ENCODE measurements around the gene ELAVL3. TPM values are rescaled to one million over a fixed set of nuclear protein-coding genes. Genes with fewer than 3 reads are reported as not detected.

Gene ELAVL3
- total and polyA plus RNA-seq, 4 donors, result 0.13 to 0.56 TPM; not detected in 2

DNA sequence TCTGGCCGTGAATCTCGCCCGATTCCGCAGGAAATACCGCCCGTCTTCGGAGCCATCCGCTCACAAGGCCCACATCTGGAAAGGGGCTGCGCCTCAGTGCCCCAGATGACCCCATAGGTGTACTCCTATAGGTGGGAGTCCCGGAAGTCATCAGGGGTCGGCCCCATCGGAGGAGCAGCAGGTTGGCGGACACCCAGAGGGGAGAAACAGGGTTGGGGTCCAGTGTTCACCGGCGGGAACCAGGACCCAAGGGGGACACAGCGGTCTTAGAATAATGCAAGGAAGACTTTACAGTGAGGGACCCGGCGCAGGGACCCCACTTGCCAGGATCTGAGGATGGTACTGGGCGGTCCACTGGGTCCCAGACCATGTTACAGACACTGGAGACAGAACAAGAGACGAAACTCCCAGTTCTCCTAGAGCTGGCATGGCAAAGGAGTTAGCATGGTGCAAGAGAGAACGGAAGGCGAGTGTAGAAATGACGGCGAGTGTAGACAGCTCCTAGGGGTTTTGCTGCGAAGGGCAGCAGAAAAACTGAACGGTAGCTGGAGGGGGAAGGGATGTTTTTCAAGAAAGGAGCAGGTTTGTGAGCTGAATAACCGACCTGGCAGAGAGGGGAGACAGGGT lies 57.6 kb downstream of the ELAVL3 start:
- 41 to 45% methylated on average over 27 of the region's 27 CpGs for WGBS, 2 donors
- H3K4me1 ChIP-seq (ENCODE audit: control insufficient read depth in 1 of 2, insufficient read depth in 2 of 2, low read length in 2 of 2), result no peaks in the 10 kb centered on the region
- intact Hi-C loops (cut with DNase I), result loop anchor here in 1 of 2 donors (5.0 kb wide), 1 partner anchor 41 kb away; the partner anchor contains the start of gene EPOR

DNA sequence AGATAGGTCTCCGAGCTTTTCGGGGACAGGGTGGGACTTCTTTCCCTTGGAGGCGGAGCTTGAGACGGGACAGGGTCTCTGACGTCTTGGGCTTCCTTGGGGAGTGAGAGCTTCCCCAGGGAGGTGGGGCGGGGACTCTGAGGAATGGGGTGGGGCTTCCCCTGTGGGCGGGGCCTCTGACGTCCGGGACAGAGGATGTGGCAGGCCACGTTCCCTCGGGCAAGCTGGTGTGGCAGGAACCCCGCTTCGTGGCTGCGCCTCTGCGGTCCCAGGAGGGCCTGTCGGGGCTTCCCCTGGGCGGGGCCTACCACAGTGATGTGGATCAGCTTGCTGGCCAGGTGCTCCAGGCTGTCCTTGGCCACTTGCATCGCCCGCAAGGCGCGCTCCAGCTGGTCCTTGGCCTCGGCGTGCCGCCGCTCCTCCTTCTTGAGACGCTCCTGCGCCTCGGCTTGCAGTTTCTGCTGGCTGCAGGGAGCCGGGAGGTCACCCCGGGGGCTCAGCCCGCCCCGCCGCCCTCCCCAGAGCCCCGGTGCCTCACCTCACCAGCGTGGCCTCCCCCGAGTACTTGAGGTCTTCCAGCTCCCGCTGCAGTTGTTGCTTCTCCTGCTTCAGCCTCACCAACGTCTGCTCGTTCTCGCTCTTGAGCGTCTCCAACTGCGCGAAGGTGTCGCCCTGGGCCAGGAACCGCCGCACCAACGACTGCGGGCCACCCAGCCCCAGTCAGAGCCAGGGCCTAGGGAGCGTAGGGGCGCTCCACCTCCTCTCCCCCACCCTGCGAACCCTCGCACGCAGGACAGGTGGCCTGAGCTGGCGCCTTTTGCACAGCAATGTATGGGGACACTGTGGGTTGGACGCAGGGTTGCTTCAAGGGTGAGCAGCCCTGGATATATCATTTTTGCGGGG lies 58.4 kb downstream of the ELAVL3 start:
- 5 to 8% methylated on average over 47 to 56 of the region's 56 CpGs for WGBS, 2 donors
- DNase-seq (peak; percentile 93 to 94), ATAC-seq (ENCODE audit: low FRiP score) (peak; percentile 72)
- Histone ChIP-seq H3K27me3 (ENCODE audit: control insufficient read depth in 1 of 2, insufficient read depth in 2 of 2, low read length in 1 of 2) (no peaks in the 10 kb centered on the region), H3K36me3 (ENCODE audit: control insufficient read depth in 1 of 2, insufficient read depth in 2 of 2, low read length in 1 of 2) (no peaks in the 10 kb centered on the region), H3K4me3 (ENCODE audit: low read length in 2 of 2) (no peak overlapping the region), H3K27ac (ENCODE audit: low read depth in 1 of 2, low read length in 2 of 2) (peak overlapping the region in 1 of 2 donors; percentile 1), H3K9me3 (ENCODE audit: control insufficient read depth, low read length) (no peaks in the 10 kb centered on the region), H3K4me1 (ENCODE audit: control insufficient read depth in 1 of 2, insufficient read depth in 2 of 2, low read length in 2 of 2) (no peaks in the 10 kb centered on the region)
- intact Hi-C loops (cut with DNase I), result loop anchor here in 1 of 2 donors (5.0 kb wide), 1 partner anchor 40 kb away; the partner anchor contains the start of gene EPOR

More for the DNA sequence above, 57.6 kb downstream of the ELAVL3 start:
- Histone ChIP-seq H3K27me3 (ENCODE audit: control insufficient read depth in 1 of 2, insufficient read depth in 2 of 2, low read length in 1 of 2) (no peaks in the 10 kb centered on the region), H3K27ac (ENCODE audit: low read depth in 1 of 2, low read length in 2 of 2) (no peak overlapping the region), H3K4me3 (ENCODE audit: low read length in 2 of 2) (no peak overlapping the region), H3K9me3 (ENCODE audit: control insufficient read depth, low read length) (no peaks in the 10 kb centered on the region), H3K36me3 (ENCODE audit: control insufficient read depth in 1 of 2, insufficient read depth in 2 of 2, low read length in 1 of 2) (no peaks in the 10 kb centered on the region)
- DNase-seq, result no peak
- no peak for ATAC-seq (ENCODE audit: low FRiP score)

DNA sequence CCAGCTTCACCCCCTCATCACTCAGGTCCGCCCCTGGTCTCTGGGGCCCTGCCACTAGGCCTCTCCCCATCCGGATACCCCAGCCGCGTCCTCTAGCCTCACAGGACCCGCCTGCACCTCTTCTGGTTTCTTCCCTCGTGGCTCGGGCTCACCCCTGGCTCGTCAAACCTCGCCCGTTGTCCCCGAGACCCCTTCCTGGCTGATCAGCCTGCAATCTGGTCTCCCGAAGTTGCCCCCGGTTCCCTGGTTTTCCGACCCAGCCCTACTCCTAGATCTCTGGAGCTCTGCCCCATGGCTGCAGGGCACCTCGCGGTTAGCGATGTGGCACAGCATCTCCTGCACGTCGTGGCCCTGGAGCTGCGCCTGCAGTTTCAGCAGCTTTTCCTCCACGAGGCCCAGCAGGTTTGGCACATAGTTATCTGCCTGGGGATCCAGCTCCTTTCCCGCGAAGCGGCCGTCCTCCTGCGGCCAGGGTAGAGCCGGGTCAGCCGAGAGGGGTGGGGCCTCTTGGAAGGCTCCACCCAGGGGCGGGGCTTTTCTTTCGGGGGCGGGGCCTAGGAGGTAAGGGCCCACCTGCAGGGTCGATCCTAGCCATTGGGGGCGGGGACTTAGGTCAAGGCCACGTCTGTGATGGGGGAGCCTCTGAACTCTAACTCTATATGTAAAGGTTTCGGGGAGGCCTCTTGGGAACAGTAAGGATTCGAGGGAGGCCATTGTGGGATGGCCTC lies 59.3 kb downstream of the ELAVL3 start:
- no peaks in the 10 kb centered on the region for H3K9me3 ChIP-seq (ENCODE audit: control insufficient read depth, low read length)
- H3K36me3 ChIP-seq (ENCODE audit: control insufficient read depth in 1 of 2, insufficient read depth in 2 of 2, low read length in 1 of 2), result no peaks in the 10 kb centered on the region
- H3K4me1 ChIP-seq (ENCODE audit: control insufficient read depth in 1 of 2, insufficient read depth in 2 of 2, low read length in 2 of 2), result no peaks in the 10 kb centered on the region
- intact Hi-C loops (cut with DNase I), result loop anchor here in 1 of 2 donors (5.0 kb wide), 1 partner anchor 39 kb away; the partner anchor contains the start of gene EPOR
- WGBS, 2 donors, result 17 to 22% methylated on average over 36 of the region's 36 CpGs
- H3K27ac ChIP-seq (ENCODE audit: low read depth in 1 of 2, low read length in 2 of 2), result no peak overlapping the region
- ATAC-seq (ENCODE audit: low FRiP score) (peak; percentile 44), DNase-seq (peak; percentile 78 to 87)
- no peak overlapping the region for H3K4me3 ChIP-seq (ENCODE audit: low read length in 2 of 2)
- H3K27me3 ChIP-seq (ENCODE audit: control insufficient read depth in 1 of 2, insufficient read depth in 2 of 2, low read length in 1 of 2), result no peaks in the 10 kb centered on the region

DNA sequence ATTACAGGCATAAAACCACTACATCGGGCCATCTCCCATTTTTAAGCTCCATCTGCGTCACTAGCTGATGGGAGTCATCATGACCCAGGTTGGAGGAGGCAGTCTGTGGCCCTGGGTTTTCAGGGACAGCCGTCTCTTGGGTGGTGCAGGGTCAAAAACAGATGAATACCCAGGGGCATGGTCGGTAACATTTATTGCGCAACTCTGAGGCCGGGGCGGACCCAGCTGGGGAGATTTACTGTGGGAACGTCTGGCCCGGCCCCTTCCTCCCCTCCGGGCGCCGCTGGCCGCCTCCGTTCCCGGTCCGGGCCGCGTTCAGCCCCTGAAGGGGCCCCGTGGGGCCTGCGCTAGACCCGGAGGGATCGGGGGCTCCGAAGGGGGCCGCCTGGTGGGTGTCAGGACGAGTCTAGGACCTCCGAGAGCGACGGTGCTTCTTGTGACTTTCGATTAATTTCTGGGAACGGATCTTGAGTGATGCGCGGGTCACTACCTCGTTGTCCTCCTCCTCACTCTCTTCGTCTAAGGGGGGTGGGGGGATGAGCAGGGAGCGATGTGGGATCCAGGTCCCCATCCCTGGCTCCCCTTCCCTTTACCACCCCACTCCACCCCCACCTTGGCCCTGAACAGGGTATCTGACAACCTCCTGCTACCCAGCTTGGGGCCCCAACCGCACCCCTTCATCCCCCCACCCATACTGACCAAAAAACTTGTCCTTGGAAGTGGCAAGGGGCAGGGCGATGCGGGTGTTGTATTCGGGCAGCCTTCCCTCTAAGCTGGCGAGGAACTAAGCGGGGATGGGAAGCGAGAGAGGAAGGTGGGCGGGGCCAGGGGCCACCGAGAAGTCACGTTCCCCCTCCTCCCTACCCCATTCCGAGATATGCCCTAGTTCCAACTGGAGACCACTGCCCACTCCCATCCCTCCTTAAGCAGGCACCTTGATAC lies 60.1 kb downstream of the ELAVL3 start:
- no peaks in the 10 kb centered on the region for H3K36me3 ChIP-seq (ENCODE audit: control insufficient read depth in 1 of 2, insufficient read depth in 2 of 2, low read length in 1 of 2)
- H3K9me3 ChIP-seq (ENCODE audit: control insufficient read depth, low read length), result no peaks in the 10 kb centered on the region
- intact Hi-C loops (cut with DNase I), result loop anchor here in 1 of 2 donors (5.0 kb wide), 1 partner anchor 38 kb away; the partner anchor contains the start of gene EPOR
- H3K27ac ChIP-seq (ENCODE audit: low read depth in 1 of 2, low read length in 2 of 2), result no peak overlapping the region
- H3K27me3 ChIP-seq (ENCODE audit: control insufficient read depth in 1 of 2, insufficient read depth in 2 of 2, low read length in 1 of 2), result no peaks in the 10 kb centered on the region
- ATAC-seq (ENCODE audit: low FRiP score) (peak; percentile 72), DNase-seq (peak; percentile 81 to 85)
- H3K4me3 ChIP-seq (ENCODE audit: low read length in 2 of 2), result no peak overlapping the region
- 3 to 5% methylated on average over 46 of the region's 46 CpGs for WGBS, 2 donors
- H3K4me1 ChIP-seq (ENCODE audit: control insufficient read depth in 1 of 2, insufficient read depth in 2 of 2, low read length in 2 of 2), result no peaks in the 10 kb centered on the region

DNA sequence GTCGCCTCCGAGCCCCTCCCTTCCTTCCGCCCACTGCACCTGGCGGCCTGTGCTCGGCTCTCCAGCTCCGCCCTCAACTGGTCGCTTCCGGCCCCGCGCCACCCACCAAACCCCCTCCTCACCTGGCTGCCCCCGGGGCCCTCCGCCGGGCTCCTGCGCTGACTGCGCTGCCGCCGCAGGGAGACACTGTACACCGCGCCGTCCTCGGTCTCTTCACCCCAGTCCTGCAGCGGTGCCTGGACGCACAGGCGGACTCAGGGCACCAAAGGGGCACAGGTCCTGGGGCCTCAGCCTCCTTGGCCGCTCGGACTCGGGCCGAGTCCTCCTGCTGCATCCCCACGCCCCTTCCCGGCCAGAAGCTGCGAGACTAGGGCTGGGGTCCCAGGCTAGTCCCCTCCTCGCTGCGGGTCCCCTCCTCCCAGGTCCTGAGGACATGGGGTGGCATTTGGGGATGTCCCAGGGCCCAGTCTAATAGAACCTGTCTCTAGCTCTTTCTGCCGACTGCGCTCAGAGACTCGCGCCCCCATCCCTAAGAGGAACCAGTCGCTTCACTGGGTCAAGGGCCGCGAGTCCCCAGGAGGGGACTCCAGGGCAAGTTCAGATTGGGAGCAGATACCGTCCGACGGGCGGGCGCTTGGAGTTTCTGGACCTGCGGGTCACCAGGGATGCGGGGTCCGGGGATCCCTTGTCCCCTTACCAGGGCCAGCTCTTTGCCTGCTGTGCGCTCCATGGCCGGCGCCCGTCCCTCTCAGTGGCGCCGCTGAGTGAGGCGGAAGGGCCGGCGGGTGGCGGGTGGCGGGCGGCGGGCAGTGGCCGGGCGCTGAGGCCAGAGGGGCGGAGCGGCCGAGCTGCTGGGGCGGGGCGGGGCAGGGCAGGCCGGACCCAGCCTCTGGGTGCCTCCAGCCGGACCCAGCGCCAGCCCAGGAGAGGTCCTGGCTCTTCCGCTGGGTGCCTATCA lies 62.0 kb downstream of the ELAVL3 start, which contains the start of gene RGL3:
Gene RGL3, minus strand, starts transcription at position 766 of the 958 bp plus-strand sequence. Its CDS starts 36 bp downstream, at position 730.
- Histone ChIP-seq H3K4me3 (ENCODE audit: low read length in 2 of 2) (peak within 1 kb of the TSS; percentile 31 to 58), H3K4me1 (ENCODE audit: control insufficient read depth in 1 of 2, insufficient read depth in 2 of 2, low read length in 2 of 2) (no peaks in the 10 kb centered on the region), H3K27me3 (ENCODE audit: control insufficient read depth in 1 of 2, insufficient read depth in 2 of 2, low read length in 1 of 2) (no peaks in the 10 kb centered on the region), H3K27ac (ENCODE audit: low read depth in 1 of 2, low read length in 2 of 2) (no peak within 1 kb of the TSS), H3K36me3 (ENCODE audit: control insufficient read depth in 1 of 2, insufficient read depth in 2 of 2, low read length in 1 of 2) (no peaks in the 10 kb centered on the region), H3K9me3 (ENCODE audit: control insufficient read depth, low read length) (no peaks in the 10 kb centered on the region)
- ATAC-seq (ENCODE audit: low FRiP score), result peak; percentile 75
- DNase-seq, result peak; percentile 78 to 91
- intact Hi-C loops (cut with DNase I), result loop anchor here in 1 of 2 donors (5.0 kb wide), 1 partner anchor 37 kb away; the partner anchor contains the start of gene EPOR
- 2% methylated on average over 70 to 72 of the region's 72 CpGs for WGBS, 2 donors

DNA sequence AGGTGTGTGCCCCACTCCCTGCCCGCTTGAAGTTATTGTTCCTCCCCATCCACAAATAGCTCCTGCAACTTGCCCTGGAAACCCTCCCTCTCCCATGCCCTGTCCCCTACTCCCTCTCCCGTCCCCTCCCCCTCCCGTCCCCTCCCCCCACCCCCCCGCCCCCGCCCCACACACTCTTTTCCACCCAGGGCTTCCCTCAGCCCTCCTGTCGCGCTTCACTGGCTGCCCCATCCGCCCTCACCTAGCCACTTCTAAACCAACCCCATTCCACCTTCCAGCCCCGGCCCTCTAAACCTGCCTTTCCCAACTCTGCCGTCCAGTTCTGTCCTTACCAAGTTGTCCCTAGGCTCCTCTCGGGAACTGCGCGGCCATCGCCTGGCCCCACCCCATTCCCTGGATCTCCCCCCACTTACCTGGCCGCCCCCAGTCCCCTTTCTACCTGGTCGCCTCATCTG lies 62.7 kb downstream of the ELAVL3 start:
- Histone ChIP-seq H3K27me3 (ENCODE audit: control insufficient read depth in 1 of 2, insufficient read depth in 2 of 2, low read length in 1 of 2) (no peaks in the 10 kb centered on the region), H3K4me1 (ENCODE audit: control insufficient read depth in 1 of 2, insufficient read depth in 2 of 2, low read length in 2 of 2) (no peaks in the 10 kb centered on the region), H3K36me3 (ENCODE audit: control insufficient read depth in 1 of 2, insufficient read depth in 2 of 2, low read length in 1 of 2) (no peaks in the 10 kb centered on the region), H3K4me3 (ENCODE audit: low read length in 2 of 2) (peak overlapping the region in 1 of 2 donors; percentile 58), H3K9me3 (ENCODE audit: control insufficient read depth, low read length) (no peaks in the 10 kb centered on the region), H3K27ac (ENCODE audit: low read depth in 1 of 2, low read length in 2 of 2) (no peak overlapping the region)
- intact Hi-C loops (cut with DNase I), result loop anchor here in 1 of 2 donors (5.0 kb wide), 1 partner anchor 36 kb away; the partner anchor contains the start of gene EPOR
- ATAC-seq (ENCODE audit: low FRiP score) (no peak), DNase-seq (no peak)
- WGBS, 2 donors, result 3 to 12% methylated on average over 10 to 16 of the region's 16 CpGs

Measured in aorta (tissue), 5 donors.